Left ventricle myocardium superior (tissue), 1 donor: ENCODE results near the gene NDUFB8. TPM values are rescaled to one million over a fixed set of nuclear protein-coding genes. Genes with fewer than 3 reads are reported as not detected.

Experiments
- ATAC-seq: fragments of 200-7000 bp; cut with Tn5 transposase; one replicate; pipeline ENCODE4 v1.9.1; 2020; ENCODE audit warnings: mild to moderate bottlenecking, moderate library complexity
- DNase-seq: peaks from one replicate; pipeline ENCODE4 v3.0.0-alpha.2; 2020
- intact Hi-C: fragments of 100-400 bp; cut with micrococcal nuclease; formaldehyde crosslinking; loops from one replicate; pipeline ENCODE4 v1.11.0; 2022
- total RNA-seq: library from RNA; stranded (reverse); fragmentation: NEBNext Ultra II Directional; extraction: Animal tissue kit (Norgen Biotek cat#: 25700); gene quantifications from one replicate; pipeline ENCODE4 v1.2.1, GENCODE V29; 2021
- donor health status: DM: no; HTN: yes; CAD: no; lungs with severe emphysema.

The NDUFB8 gene
- total RNA-seq, 1 donor from 2014 or later = 451 TPM

DNA sequence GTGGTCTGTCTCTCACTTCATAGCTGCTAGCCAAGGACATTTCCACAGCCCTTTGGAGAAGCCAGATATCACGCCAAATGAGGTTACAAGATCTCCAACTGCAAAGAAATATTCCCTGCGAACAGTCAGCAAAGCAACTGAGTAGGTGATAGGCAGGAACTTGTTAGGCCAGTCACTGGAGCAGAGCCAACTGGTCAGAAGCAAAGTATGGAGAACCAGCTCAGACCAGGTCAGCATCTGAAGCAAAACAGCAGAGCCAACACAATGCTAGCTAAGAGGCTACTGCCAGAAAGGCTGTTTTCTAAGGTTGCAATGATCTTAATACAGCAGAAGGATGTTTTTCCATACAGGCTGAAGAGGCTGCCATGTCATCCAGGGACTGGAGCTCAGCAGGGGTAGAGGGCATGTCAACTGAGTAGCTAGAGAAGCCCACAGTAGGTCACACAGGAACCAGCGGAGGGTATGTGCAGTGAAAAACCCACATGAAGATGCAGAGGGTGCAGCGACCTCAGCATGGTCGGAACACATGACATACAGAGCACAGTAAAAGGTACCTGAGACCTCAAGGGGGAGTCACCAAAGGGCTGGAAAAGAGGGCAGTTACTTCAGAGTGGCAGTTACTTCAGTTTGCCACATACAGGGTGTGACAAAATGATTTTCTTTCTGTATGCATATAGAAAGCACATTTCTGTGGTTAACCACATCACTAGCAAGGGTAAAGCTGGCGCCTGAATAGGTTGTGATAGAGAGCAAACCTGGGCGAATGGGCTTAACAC lies 18.9 kb downstream of the NDUFB8 start:
- intact Hi-C loops = no loop called here
- no peak for DNase-seq
- no peak for ATAC-seq

DNA sequence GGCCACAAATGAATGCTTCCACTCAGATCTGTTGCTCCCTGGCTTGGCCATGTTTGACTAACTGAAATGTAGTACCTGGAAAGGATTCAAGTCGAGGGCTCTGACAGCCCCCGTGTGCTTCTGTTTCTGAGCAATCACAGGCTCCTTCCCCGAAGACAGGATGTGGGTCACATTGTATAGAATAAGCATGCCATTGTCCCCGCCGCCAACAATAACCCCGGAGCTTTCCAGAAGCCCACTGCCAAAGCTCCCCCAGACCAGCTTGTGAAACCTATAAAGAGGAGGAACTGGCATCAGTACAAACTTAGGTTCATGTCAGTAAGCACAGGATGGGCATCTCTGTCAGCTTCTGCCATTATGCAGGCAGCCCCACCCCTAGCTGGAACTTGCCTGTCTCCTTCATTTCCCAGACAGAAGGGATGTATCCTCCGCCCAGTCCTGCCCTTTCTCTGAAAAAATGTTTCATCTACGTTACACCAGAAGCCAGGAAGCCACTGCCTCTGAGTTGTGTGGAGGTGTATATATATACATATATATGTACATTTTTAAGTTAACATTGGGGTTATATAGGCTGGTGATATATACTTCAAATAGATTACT lies 20.3 kb downstream of the NDUFB8 start:
- no peak for DNase-seq
- ATAC-seq = no peak
- intact Hi-C loops = no loop called here

DNA sequence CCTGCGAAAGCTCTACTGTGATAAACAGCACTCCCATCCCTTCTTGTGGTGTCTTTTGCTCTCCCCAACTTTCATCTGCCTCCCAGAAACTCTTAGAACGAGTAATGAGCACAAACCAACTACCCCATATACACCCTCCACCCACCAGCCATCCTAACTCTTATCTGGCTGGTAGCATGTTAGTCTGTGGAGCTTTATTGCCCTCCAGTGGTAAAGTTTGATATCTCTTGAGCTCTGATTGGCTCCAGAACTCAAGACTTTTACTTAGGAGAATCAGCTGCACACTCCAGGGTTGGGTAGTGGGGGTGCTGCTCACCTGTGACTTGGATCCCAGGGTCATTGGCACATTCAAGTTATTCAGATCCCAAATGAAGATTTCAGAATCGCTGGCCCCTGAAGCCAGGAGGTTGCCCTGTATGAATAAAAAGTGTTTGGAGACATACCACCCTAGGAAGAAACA lies 20.9 kb downstream of the NDUFB8 start:
- DNase-seq (no peak), ATAC-seq (no peak)
- intact Hi-C loops = no loop called here

DNA sequence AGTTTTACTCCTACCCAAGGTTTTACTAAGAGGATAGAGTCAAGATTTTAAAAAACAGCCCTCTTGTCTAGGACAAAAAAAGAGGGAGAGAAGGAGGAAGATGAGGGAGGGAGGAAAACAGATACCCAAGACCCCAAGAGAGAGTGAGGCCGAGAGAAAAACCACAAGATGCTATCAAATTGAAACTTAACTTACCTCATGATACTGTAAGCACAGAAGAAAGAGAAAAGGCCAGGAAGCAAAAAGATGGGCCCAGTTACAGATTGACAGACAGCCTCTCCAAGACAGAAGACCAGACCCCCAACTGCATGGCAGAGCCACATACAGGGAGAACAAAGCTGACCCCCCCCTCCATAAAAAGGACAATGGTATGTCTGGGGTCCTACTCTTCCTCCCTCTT lies 21.4 kb downstream of the NDUFB8 start:
- intact Hi-C loops = no loop called here
- DNase-seq = no peak
- ATAC-seq = no peak

DNA sequence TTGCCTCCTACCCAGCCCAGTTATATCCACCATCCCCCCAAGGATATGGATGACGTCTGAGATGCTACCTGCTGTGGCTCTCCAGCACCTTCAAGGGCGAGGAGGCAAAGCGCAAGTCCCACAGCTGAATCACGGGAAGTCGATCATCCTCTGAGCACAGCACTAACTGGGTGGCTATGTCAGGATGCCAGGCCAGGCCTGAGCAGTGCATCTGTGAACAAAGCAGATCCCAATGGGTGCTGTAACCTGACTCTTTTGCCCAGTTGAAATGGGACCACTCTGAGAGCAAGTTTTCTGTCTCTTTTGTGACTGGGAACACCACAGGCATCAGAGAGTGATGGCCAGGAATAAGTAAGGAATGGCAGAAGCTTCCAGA lies 22.3 kb downstream of the NDUFB8 start:
- ATAC-seq = no peak
- DNase-seq = no peak
- intact Hi-C loops = no loop called here

DNA sequence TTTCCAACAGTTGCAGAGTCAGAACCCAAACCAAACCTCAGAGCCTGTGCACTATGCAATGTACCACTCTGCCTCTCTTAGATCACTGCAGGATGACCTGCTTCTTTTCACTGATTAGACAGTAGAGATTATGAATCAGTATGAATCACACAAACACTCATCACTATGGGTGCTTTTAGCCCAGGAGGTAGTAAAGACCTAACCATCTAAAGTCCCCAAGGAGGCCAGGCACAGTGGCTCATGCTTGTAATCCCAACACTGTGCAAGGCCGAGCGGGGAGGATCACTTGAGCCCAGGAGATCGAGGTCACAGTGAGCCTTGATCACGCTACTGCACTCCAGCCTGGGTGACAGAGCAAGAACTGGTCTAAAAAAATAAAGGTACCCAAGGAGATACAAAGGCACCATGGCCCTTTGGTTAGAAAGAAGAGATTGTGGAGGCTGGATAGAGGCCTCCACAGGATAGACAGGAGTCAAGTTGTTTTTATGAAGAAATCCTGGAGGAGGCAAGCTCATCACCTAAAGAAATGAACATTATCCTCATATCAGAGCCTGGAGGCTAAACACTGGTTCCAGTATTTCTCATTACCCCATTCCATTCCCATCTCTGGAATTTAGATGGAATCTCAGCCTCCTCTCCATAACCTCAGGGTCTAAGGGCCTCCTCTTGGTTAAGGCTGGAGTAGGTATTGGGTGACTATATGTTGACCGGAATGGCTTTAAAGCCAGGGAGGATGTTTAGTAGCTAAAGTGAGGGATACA lies 22.9 kb downstream of the NDUFB8 start:
- ATAC-seq = no peak
- DNase-seq = no peak
- intact Hi-C loops = no loop called here

DNA sequence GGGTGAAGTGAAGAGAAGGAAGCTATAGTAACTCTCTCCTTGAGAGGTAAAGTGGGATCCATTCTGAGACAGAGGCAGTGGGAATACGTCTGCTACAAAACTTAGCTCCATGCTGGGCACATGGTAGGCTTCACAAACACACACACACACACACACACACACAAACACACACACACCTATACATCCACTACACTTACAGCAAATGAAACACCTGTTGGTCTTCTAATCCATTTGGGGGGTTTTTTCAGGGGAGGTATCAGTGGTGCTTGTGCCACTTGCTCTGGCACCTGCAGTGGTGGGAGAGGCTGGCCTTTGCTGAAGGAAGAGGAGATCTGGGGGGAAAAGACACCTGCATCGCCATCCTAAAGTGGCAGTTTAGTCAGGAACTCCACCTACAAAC lies 24.5 kb downstream of the NDUFB8 start:
- ATAC-seq (no peak), DNase-seq (no peak)
- intact Hi-C loops = no loop called here

DNA sequence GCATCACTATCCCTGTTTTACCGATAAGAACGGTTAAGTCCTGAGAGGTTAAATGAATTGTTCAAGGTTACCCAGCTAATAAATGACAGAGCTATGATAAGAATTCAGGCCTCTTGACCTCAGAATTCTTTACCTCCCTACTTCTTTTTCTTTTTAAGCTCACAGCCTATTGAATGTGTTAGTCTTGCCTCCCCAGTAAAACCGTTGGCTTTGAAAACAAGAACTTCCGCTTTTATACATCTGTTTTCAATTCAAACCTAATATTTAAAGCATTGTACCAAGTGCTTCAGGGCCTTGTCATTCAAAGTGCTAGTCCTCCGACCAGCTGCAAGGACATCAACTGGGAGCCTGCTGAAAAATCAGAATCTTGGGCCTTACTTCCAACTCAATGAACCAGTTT lies 25.6 kb downstream of the NDUFB8 start:
- DNase-seq (no peak), ATAC-seq (no peak)
- intact Hi-C loops = no loop called here

DNA sequence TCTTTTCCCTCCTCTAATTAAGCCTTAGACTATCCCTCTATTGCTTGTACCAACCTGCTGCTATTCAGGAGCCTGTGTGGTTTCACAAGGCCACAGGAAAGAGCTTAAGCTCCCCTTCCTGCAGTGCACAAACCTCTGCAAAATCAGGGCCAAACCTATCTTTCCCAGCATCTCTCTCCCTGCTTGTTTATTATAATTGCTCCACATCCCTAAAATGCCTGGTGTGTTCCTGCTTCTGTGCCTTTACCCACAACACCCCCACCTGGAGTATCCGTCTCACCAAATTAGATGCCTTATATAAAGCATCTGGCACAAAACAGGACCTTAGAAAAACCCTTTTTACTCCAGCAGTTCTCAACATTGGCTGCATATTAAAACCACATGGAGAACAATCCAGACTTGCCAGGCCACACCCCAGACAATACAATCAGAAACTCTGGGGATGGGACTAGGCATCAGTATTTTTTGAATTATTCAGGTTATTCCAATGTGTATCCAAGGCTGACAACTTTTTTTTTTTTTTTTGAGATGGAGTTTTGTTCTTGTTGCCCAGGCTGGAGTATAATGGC lies 26.7 kb downstream of the NDUFB8 start:
- DNase-seq = no peak
- ATAC-seq = no peak
- intact Hi-C loops = no loop called here

DNA sequence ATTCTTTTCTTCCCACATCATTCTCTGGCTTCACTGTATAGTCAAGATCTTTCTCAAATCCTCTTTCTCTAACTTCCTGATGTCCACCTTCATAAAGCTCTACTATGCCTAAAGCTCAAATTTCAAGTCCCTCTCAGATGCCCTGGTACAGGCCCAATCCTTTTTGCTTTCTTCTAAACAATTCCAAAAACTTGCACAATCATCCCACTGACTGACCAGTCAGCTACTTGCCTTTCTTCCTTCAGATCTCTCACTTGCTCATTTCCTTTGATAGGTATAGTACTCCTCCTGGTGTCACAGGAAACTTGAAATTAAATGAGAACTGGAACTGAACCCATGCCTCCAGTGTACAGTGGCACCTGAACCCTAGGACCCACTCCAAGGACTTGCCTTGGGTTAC lies 28.2 kb downstream of the NDUFB8 start:
- DNase-seq = no peak
- intact Hi-C loops = no loop called here
- ATAC-seq = no peak

DNA sequence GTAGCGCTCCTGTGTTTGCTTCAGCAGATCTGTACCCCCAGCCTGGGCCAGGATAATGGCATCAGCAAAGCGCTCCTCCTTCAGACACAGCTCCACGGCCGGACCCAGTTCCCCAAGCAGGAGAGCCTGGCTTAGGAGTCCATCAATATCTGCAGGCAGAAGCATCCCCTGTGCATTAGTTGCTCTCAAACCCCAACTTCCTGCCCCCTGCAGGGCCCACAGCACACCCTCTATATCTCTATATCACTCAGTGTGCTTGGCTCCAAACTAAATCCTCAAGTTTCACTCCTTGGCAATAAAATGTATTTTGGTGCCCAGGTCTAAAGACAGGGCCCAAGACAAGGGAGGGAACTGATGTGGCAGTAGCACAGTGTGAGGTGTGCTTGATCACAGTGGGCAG lies 31.6 kb downstream of the NDUFB8 start:
- ATAC-seq (no peak), DNase-seq (no peak)
- intact Hi-C loops = no loop called here

DNA sequence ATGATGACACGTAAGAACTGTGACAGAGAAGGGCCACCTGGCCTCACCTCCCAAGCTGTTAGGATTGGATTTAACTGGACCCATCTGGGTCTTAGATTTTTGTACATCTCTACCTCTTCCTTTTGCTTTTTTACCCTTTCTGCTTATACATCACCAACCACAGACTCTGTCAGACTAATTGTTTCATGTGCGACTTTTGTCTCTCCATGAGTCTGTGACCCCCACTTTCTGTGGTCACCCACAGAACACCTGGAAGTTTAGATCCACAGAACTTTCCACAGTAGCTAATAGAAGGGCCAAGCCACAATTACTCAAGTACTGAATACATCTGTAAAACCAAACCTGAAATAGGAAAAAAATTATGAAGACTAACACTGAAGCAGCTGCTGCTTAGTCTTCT lies 33.1 kb downstream of the NDUFB8 start:
- intact Hi-C loops = no loop called here

DNA sequence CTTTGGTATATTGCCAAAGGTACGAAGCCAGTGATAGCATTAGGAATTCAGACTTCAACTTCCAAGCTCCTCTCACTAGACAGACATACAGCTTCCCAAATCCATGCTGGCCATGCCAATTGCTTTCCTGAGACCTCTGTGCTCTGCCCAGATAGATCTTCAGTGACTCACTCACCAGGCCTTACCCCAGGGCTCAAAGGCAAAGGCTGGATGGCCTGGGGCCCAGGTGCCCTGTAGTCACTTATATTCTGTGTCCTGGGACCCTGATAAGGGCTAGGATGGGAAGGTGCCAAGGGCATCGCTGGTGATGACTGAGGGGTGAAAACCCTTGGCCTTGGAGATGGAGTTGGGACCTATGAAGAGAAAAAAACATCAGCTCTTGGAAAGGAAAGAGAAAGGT lies 39.1 kb downstream of the NDUFB8 start:
- DNase-seq (no peak), ATAC-seq (peak; percentile 82)
- intact Hi-C loops = no loop called here

More for the DNA sequence above, 33.1 kb downstream of the NDUFB8 start:
- no peak for ATAC-seq
- DNase-seq = no peak

DNA sequence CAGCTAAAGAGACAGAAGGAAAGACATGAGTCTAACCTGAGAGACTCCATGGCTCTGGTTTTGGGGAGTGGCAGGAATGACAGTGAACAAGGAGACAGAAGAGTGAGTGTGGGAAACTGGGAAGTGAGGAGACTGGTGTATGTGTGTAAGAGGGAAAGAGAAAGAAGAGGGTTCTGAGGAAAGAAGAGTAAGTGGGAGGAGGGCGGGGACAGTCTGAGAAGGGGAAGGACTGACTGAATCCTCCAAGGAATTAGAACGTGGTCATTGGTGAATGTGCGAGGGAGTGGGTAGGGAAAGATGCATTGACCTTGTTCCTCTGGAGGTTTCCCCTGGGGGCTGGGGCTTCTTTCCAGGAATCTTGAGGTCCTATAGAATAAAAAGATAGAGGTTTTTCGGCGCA lies 40.3 kb downstream of the NDUFB8 start:
- intact Hi-C loops = no loop called here
- DNase-seq = no peak
- ATAC-seq = no peak

DNA sequence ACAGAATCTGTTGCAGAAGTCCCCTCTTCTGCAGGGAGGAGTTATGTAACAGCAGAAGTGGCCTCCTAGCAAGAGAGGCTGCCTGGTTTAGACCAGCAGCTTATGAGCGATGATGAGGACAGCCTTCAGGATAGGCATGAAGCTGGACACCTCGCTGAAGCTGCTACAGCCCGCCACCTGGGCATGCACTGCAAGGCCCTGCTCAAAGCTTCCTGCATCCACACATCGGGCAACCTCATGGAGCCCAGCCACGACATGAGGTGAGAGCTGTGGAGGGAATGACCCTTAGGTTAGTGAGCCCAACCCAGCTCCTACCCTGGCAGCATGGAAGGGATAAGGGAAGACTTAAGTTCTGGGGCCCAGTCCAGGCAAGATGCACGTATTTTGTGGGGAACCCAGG lies 42.1 kb downstream of the NDUFB8 start:
- intact Hi-C loops = no loop called here
- DNase-seq = no peak
- no peak for ATAC-seq

DNA sequence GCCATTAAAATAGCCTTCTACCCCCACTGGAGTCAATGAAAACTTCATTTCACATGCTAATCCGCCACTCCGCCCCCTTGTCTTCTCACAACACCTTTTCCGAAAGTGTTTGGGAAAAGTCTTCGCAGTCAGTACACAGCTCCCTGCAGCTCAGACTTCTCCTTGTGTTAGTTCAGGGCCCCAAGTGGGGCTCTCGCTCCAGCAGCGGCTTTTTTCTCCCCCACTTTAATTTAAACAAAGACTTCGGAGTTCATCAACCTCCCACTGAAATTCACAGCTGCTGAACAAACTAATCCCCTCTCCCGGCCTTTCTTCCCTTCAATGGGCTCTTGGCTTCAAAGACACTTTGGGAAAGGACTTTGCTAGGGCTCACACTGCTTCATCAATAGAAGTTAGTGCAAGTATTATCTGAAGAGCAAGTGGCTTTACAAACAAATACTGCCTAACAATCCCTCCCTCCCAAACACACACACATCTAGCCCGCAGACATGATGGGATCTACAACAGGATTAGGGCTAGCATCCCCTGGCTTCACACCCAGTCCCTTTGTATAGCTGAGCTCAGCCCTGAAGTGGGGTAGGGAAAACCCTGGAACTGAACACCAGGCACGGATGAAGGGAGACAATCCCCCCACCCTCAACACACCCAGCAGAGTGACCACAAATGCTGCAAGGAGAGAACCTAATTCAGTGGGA lies 43.7 kb downstream of the NDUFB8 start:
- no peak for DNase-seq
- intact Hi-C loops = no loop called here
- no peak for ATAC-seq

DNA sequence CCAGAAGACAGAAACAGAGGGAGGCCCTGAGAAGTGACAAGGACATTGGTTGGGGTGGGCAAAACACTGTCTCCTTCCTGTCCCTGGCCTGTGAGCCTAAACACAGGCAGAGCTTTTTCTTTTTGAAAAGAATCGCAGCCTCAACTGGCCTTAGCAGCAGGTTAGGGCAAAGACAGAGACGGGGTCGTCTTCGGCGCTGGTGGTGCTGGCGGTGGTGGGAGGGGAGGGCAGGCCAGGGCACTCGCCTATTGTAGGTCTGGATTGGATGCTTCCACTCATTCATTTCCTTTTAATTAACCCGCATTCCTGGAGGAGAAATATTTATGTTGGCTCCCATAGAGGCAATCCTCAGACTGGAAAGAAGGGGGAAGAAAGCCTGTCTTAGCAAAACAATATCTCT lies 44.3 kb downstream of the NDUFB8 start:
- no peak for ATAC-seq
- intact Hi-C loops = no loop called here
- no peak for DNase-seq

DNA sequence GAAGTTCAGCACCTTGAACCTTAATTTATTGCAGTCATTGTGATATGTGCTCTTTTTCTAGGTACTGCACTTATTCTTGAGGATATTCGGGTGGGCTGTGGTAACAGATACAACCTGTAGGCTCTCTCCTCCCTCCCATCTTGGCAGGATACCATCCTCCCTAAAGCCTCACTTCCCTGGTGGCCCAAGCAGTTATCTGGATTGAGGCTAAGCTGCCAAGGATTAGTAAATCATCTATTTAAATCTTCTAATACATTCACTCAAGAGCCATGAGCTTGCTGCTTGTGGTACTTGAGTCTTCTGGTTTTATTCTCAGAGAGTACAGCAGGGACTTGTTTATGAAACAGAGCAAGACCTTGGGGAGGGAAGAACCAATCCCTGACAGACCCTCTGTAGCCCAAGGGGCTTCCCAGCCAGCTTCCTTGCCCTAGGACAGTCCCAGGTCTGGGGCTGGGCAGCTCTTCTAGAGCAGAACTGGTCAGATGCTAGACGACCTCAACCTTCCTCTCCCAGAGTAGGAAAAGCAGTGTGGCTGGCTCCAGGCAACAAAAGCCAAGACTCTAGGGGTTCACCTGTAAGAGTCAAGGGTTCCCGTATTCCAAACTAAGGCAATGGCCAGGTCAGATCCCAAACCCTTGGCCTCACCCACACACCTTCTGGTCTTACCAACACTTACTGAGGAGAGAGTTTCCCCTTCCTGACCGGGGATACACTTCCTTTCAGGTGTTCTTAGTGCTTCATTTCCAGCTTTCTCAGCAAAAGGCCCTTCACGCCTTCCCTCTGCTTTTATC lies 45.6 kb downstream of the NDUFB8 start:
- intact Hi-C loops = no loop called here
- DNase-seq (no peak), ATAC-seq (no peak)

DNA sequence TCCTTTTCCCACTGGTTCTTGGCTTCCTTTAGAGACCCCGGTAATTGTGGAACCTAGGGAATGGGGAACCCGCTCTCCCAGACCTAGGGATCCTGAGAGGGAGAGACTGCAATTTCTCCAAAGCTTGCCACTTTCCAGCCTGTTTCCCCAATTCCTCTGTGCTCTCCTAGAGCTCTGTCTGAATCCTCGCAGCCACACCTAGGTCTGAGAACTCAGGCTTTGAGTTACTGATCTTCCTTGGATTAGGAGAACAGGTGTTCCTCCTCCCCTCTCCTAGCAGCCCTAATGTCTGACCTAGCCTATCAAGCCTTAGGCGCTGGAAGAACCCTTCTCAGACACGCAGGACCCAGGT lies 46.9 kb downstream of the NDUFB8 start:
- ATAC-seq (no peak), DNase-seq (no peak)
- intact Hi-C loops = no loop called here
